Upper lobe of right lung (tissue), 1 donor: ENCODE data around the gene PPP2R3B. TPM values are rescaled to one million over a fixed set of nuclear protein-coding genes. Genes with fewer than 3 reads are reported as not detected.

Experiments used
- ATAC-seq: fragments of 200-7000 bp; cut with Tn5 transposase; one replicate; pipeline ENCODE4 v1.9.1; 2020; ENCODE audit warnings: mild to moderate bottlenecking, moderate library complexity
- DNase-seq: peaks from one replicate; pipeline ENCODE4 v3.0.0-alpha.2; 2020
- H3K27ac ChIP-seq: fragments of 200-600 bp; one replicate; pipeline ENCODE4 v1.8.0; 2022
- H3K27me3 ChIP-seq: fragments of 200-600 bp; one replicate; pipeline ENCODE4 v1.8.0; 2022; ENCODE audit warnings: mild to moderate bottlenecking
- H3K36me3 ChIP-seq: fragments of 200-600 bp; one replicate; pipeline ENCODE4 v1.8.0; 2022
- H3K4me1 ChIP-seq: fragments of 200-600 bp; one replicate; pipeline ENCODE4 v1.8.0; 2022
- H3K4me3 ChIP-seq: fragments of 200-600 bp; one replicate; pipeline ENCODE4 v1.8.0; 2022; ENCODE audit warnings: mild to moderate bottlenecking
- H3K9me3 ChIP-seq: fragments of 200-600 bp; one replicate; pipeline ENCODE4 v1.8.0; 2022
- CTCF ChIP-seq: fragments of 200-600 bp; IDR thresholded peaks from one replicate; pipeline ENCODE4 v1.8.0; 2022; ENCODE audit warnings: antibody characterized with exemption
- intact Hi-C: fragments of 100-400 bp; cut with DNase I; formaldehyde crosslinking; loops from one replicate; pipeline ENCODE4 v1.11.0; 2022
- total RNA-seq: library from RNA; stranded (reverse); fragmentation: NEBNext Ultra II Directional; extraction: Animal tissue kit (Norgen Biotek cat#: 25700); gene quantifications from one replicate; pipeline ENCODE4 v1.2.1, GENCODE V29; 2021
- donor health status: DM: no; HTN: yes; CAD: no; lungs with severe emphysema.

Gene PPP2R3B
- total RNA-seq, 1 donor from 2014 or later, result 12.8 TPM

- no peak for TF ChIP-seq CTCF
- no peak overlapping the region for H3K27ac ChIP-seq
- H3K36me3 ChIP-seq, result no peaks in the 10 kb centered on the region
- no peaks in the 10 kb centered on the region for H3K4me1 ChIP-seq
- no peaks in the 10 kb centered on the region for H3K27me3 ChIP-seq
- no peak for ATAC-seq
- H3K4me3 ChIP-seq, result no peak overlapping the region
- DNase-seq, result no peak
- no peaks in the 10 kb centered on the region for H3K9me3 ChIP-seq
- intact Hi-C loops, result no loop called here
Observed at GRCh38 chrX:400258-400657, 13.6 kb upstream of the PPP2R3B start.

- no peak overlapping the region for H3K4me3 ChIP-seq
- intact Hi-C loops, result no loop called here
- no peaks in the 10 kb centered on the region for H3K36me3 ChIP-seq
- no peaks in the 10 kb centered on the region for H3K4me1 ChIP-seq
- H3K27me3 ChIP-seq, result no peaks in the 10 kb centered on the region
- DNase-seq (no peak), ATAC-seq (no peak)
- TF ChIP-seq CTCF, result no peak
- no peak overlapping the region for H3K27ac ChIP-seq
- H3K9me3 ChIP-seq, result no peaks in the 10 kb centered on the region
Observed at GRCh38 chrX:397575-397974, 10.9 kb upstream of the PPP2R3B start.

GRCh38 chrX:394830-395229 is 8.1 kb upstream of the PPP2R3B start:
- no peaks in the 10 kb centered on the region for H3K36me3 ChIP-seq
- no peak for ATAC-seq
- intact Hi-C loops, result no loop called here
- no peaks in the 10 kb centered on the region for H3K27me3 ChIP-seq
- H3K4me3 ChIP-seq, result no peak overlapping the region
- H3K9me3 ChIP-seq, result no peaks in the 10 kb centered on the region
- H3K4me1 ChIP-seq, result no peaks in the 10 kb centered on the region
- DNase-seq, result no peak
- no peak overlapping the region for H3K27ac ChIP-seq
- no peak for TF ChIP-seq CTCF

GRCh38 chrX:392575-392846 is 5.8 kb upstream of the PPP2R3B start:
- Histone ChIP-seq H3K27me3 (no peaks in the 10 kb centered on the region), H3K4me1 (no peaks in the 10 kb centered on the region), H3K9me3 (no peaks in the 10 kb centered on the region), H3K27ac (no peak overlapping the region), H3K4me3 (no peak overlapping the region), H3K36me3 (no peaks in the 10 kb centered on the region)
- no peak for TF ChIP-seq CTCF
- ATAC-seq (no peak), DNase-seq (no peak)
- intact Hi-C loops, result no loop called here

- intact Hi-C loops, result no loop called here
- Histone ChIP-seq H3K36me3 (no peaks in the 10 kb centered on the region), H3K4me3 (no peak overlapping the region), H3K27me3 (no peaks in the 10 kb centered on the region), H3K4me1 (no peaks in the 10 kb centered on the region), H3K27ac (no peak overlapping the region), H3K9me3 (no peaks in the 10 kb centered on the region)
- ATAC-seq, result no peak
- no peak for TF ChIP-seq CTCF
- DNase-seq, result no peak
Observed at GRCh38 chrX:391717-392574, 5.2 kb upstream of the PPP2R3B start.

GRCh38 chrX:390459-390858 is 3.8 kb upstream of the PPP2R3B start:
- H3K9me3 ChIP-seq, result no peaks in the 10 kb centered on the region
- H3K27me3 ChIP-seq, result no peaks in the 10 kb centered on the region
- H3K4me3 ChIP-seq, result no peak overlapping the region
- ATAC-seq (no peak), DNase-seq (no peak)
- no peak for TF ChIP-seq CTCF
- intact Hi-C loops, result no loop called here
- no peak overlapping the region for H3K27ac ChIP-seq
- H3K4me1 ChIP-seq, result no peaks in the 10 kb centered on the region
- H3K36me3 ChIP-seq, result no peaks in the 10 kb centered on the region
